ENCODE measurements around the gene TMEM131. TPM values are rescaled to one million over a fixed set of nuclear protein-coding genes. Genes with fewer than 3 reads are reported as not detected.

Gene TMEM131
- total and polyA plus RNA-seq, 12 donors: 13.7 to 57.5 (median 34.0) TPM

- no peaks in the 10 kb centered on the region for H3K9me3 ChIP-seq (replicated peaks in 1 of 3)
- H3K27ac ChIP-seq: no peak overlapping the region
- H3K27me3 ChIP-seq: peaks cover 6% of the 10 kb centered on the region
- no peak overlapping the region for H3K4me3 ChIP-seq
- no peak for DNase-seq
- no peak for TF ChIP-seq POLR2A (IDR thresholded peaks at IDR 0.05)
- TF ChIP-seq CTCF (IDR thresholded peaks at IDR 0.05): no peak
- intact Hi-C loops (cut with DNase I): no loop called here
- WGBS, 4 donors: 70 to 93% (median 82%) methylated on average over 24 to 37 of the region's 37 CpGs
- H3K36me3 ChIP-seq (replicated peaks in 1 of 2): no peaks in the 10 kb centered on the region
- H3K4me1 ChIP-seq (replicated peaks in 1 of 2): no peaks in the 10 kb centered on the region
These were observed 272.3 kb downstream of the TMEM131 start for GRCh38 chr2:97723156-97724072.

GRCh38 chr2:97722227-97722626 is 273.5 kb downstream of the TMEM131 start:
- DNase-seq: no peak
- Histone ChIP-seq H3K27me3 (peaks cover 6% of the 10 kb centered on the region), H3K4me3 (no peak overlapping the region), H3K9me3 (replicated peaks in 1 of 3) (no peaks in the 10 kb centered on the region), H3K27ac (no peak overlapping the region), H3K36me3 (replicated peaks in 1 of 2) (no peaks in the 10 kb centered on the region), H3K4me1 (replicated peaks in 1 of 2) (no peaks in the 10 kb centered on the region)
- intact Hi-C loops (cut with DNase I): no loop called here
- WGBS, 4 donors: 84 to 93% (median 88%) methylated on average over 2 to 6 of the region's 6 CpGs
- TF ChIP-seq POLR2A (IDR thresholded peaks at IDR 0.05) (no peak), CTCF (IDR thresholded peaks at IDR 0.05) (no peak)

GRCh38 chr2:97720746-97721145 is 275.0 kb downstream of the TMEM131 start:
- intact Hi-C loops (cut with DNase I): no loop called here
- TF ChIP-seq POLR2A (IDR thresholded peaks at IDR 0.05): no peak
- TF ChIP-seq CTCF (IDR thresholded peaks at IDR 0.05): no peak
- 72 to 89% (median 77%) methylated on average over 2 of the region's 2 CpGs for WGBS, 4 donors
- Histone ChIP-seq H3K4me1 (replicated peaks in 1 of 2) (no peaks in the 10 kb centered on the region), H3K27ac (no peak overlapping the region), H3K4me3 (no peak overlapping the region), H3K9me3 (replicated peaks in 1 of 3) (no peaks in the 10 kb centered on the region), H3K36me3 (replicated peaks in 1 of 2) (no peaks in the 10 kb centered on the region), H3K27me3 (peaks cover 6% of the 10 kb centered on the region)
- DNase-seq: no peak

- no peak overlapping the region for H3K27ac ChIP-seq
- no peak for DNase-seq
- 88 to 93% (median 90%) methylated on average over 16 of the region's 16 CpGs for WGBS, 4 donors
- H3K4me1 ChIP-seq (replicated peaks in 1 of 2): no peaks in the 10 kb centered on the region
- peaks cover 6% of the 10 kb centered on the region for H3K27me3 ChIP-seq
- intact Hi-C loops (cut with DNase I): no loop called here
- no peaks in the 10 kb centered on the region for H3K9me3 ChIP-seq (replicated peaks in 1 of 3)
- no peaks in the 10 kb centered on the region for H3K36me3 ChIP-seq (replicated peaks in 1 of 2)
- no peak for TF ChIP-seq CTCF (IDR thresholded peaks at IDR 0.05)
- TF ChIP-seq POLR2A (IDR thresholded peaks at IDR 0.05): no peak
- no peak overlapping the region for H3K4me3 ChIP-seq
These were observed 276.2 kb downstream of the TMEM131 start for GRCh38 chr2:97719362-97720155.
